HEK293 (cell line): ENCODE measurements around the gene PIK3R4.

Experiments
- CTCF ChIA-PET: fragments of 350-600 bp; formaldehyde crosslinking; extraction: SDS; loops from one replicate; lab custom pipeline; 2021; ENCODE audit warnings: antibody characterized with exemption; lab: Yijun Ruan, JAX
- POLR2A ChIA-PET: fragments of 300-600 bp; formaldehyde crosslinking; extraction: SDS; loops from one replicate; lab custom pipeline; 2020; ENCODE audit warnings: antibody characterized with exemption, inconsistent platforms; lab: Yijun Ruan, JAX
- H3K27ac ChIP-seq: fragments of 200-500 bp; sonication (Bioruptor generic); 2 replicates; pipeline ENCODE4 v1.5.1; 2014; ENCODE audit warnings: low read depth, low read length, control low read depth, inconsistent platforms; ENCODE audit errors: extremely low read depth
- H3K36me3 ChIP-seq, 2 experiments: fragments of 200-500 bp in 1 of 2; sonication (Bioruptor generic) in 1 of 2; 1 replicate in 1 of 2; 2 replicates in 1 of 2; pipeline ENCODE4 v1.5.1; 2014 to 2017; ENCODE audit warnings: inconsistent platforms in 2 of 2, low read length in 2 of 2; ENCODE audit not compliant: control insufficient read depth in 2 of 2, insufficient read depth in 1 of 2
- H3K4me1 ChIP-seq: fragments of 200-500 bp; sonication (Bioruptor generic); 2 replicates; pipeline ENCODE4 v1.5.1; 2014; ENCODE audit warnings: mild to moderate bottlenecking, low read length, inconsistent platforms; ENCODE audit not compliant: control insufficient read depth, insufficient read depth
- H3K4me3 ChIP-seq: 2 replicates; pipeline ENCODE4 v1.5.1; 2011; ENCODE audit warnings: low read depth, mild to moderate bottlenecking, control low read depth, low read length, moderate library complexity
- H3K9me3 ChIP-seq: fragments of 200-500 bp; sonication (Bioruptor generic); 2 replicates; pipeline ENCODE4 v1.5.1; 2014; ENCODE audit warnings: low read depth, low read length, inconsistent platforms; ENCODE audit not compliant: control insufficient read depth, insufficient read depth
- GLI2 ChIP-seq: fragments of 450-650 bp; formaldehyde crosslinking; IDR thresholded peaks from 2 replicates; pipeline ENCODE4; 2017; ENCODE audit warnings: missing biosample characterization, missing genetic modification characterization, low read depth, borderline replicate concordance
- GLIS2 ChIP-seq: fragments of 450-650 bp; formaldehyde crosslinking; IDR thresholded peaks from 2 replicates; pipeline ENCODE4 v1.5.1; 2016; ENCODE audit warnings: missing biosample characterization, missing genetic modification characterization
- KLF8 ChIP-seq: fragments of 450-650 bp; formaldehyde crosslinking; IDR thresholded peaks from 2 replicates; pipeline ENCODE4 v1.5.1; 2016; ENCODE audit warnings: missing biosample characterization, missing genetic modification characterization
- REPIN1 ChIP-seq: fragments of 450-650 bp; formaldehyde crosslinking; IDR thresholded peaks from 2 replicates; pipeline ENCODE4 v1.5.1; 2017; ENCODE audit warnings: missing biosample characterization, missing genetic modification characterization, low read depth
- SP7 ChIP-seq: fragments of 450-650 bp; formaldehyde crosslinking; IDR thresholded peaks from 2 replicates; pipeline ENCODE4 v1.5.1; 2016; ENCODE audit warnings: missing biosample characterization, missing genetic modification characterization
- TRIM28 ChIP-seq: IDR thresholded peaks from 2 replicates; pipeline ENCODE4 v1.6.1; 2011; ENCODE audit warnings: low read length, control low read depth, borderline replicate concordance
- YY2 ChIP-seq: fragments of 450-650 bp; formaldehyde crosslinking; IDR thresholded peaks from 2 replicates; pipeline ENCODE4 v1.5.1; 2016; ENCODE audit warnings: missing biosample characterization, missing genetic modification characterization
- ZBTB17 ChIP-seq: fragments of 450-650 bp; formaldehyde crosslinking; IDR thresholded peaks from 2 replicates; pipeline ENCODE4 v1.5.1; 2016; ENCODE audit warnings: missing biosample characterization, missing genetic modification characterization
- ZNF112 ChIP-seq: fragments of 450-650 bp; formaldehyde crosslinking; IDR thresholded peaks from 2 replicates; pipeline ENCODE4 v1.5.0; 2017; ENCODE audit warnings: missing biosample characterization, missing genetic modification characterization
- ZNF2 ChIP-seq: fragments of 450-650 bp; formaldehyde crosslinking; IDR thresholded peaks from 2 replicates; pipeline ENCODE4 v1.5.1; 2016; ENCODE audit warnings: missing biosample characterization, missing genetic modification characterization
- ZNF280C ChIP-seq: fragments of 450-650 bp; formaldehyde crosslinking; IDR thresholded peaks from 2 replicates; pipeline ENCODE4 v1.5.1; 2016; ENCODE audit warnings: missing biosample characterization, missing genetic modification characterization
- ZNF37A ChIP-seq: fragments of 450-650 bp; IDR thresholded peaks from 2 replicates; pipeline ENCODE4 v1.5.1; 2018; ENCODE audit warnings: missing biosample characterization, missing genetic modification characterization
- ZNF426 ChIP-seq: fragments of 450-650 bp; formaldehyde crosslinking; IDR thresholded peaks from 2 replicates; pipeline ENCODE4 v1.5.1; 2017; ENCODE audit warnings: missing biosample characterization, missing genetic modification characterization, mild to moderate bottlenecking, inconsistent platforms, moderate library complexity
- ZNF433 ChIP-seq: fragments of 450-650 bp; formaldehyde crosslinking; IDR thresholded peaks from 2 replicates; pipeline ENCODE4 v1.5.1; 2016; ENCODE audit warnings: missing biosample characterization, missing genetic modification characterization, low read depth
- ZNF510 ChIP-seq: fragments of 450-650 bp; formaldehyde crosslinking; IDR thresholded peaks from 2 replicates; pipeline ENCODE4 v1.5.1; 2018; ENCODE audit warnings: mild to moderate bottlenecking, missing genetic modification characterization, missing biosample characterization; ENCODE audit not compliant: insufficient replicate concordance
- ZNF664 ChIP-seq: fragments of 450-650 bp; formaldehyde crosslinking; IDR thresholded peaks from 2 replicates; pipeline ENCODE4 v1.5.1; 2016; ENCODE audit warnings: missing biosample characterization, missing genetic modification characterization
- ZNF701 ChIP-seq: fragments of 450-650 bp; formaldehyde crosslinking; IDR thresholded peaks from 2 replicates; pipeline ENCODE4 v1.5.1; 2016; ENCODE audit warnings: missing biosample characterization, missing genetic modification characterization
- ZNF747 ChIP-seq: fragments of 450-650 bp; formaldehyde crosslinking; IDR thresholded peaks from 2 replicates; pipeline ENCODE4 v1.5.1; 2016; ENCODE audit warnings: missing biosample characterization, missing genetic modification characterization
- ZNF791 ChIP-seq: fragments of 450-650 bp; formaldehyde crosslinking; IDR thresholded peaks from 2 replicates; pipeline ENCODE4 v1.5.1; 2016; ENCODE audit warnings: missing biosample characterization, missing genetic modification characterization
- ZNF843 ChIP-seq: fragments of 450-650 bp; formaldehyde crosslinking; IDR thresholded peaks from 2 replicates; pipeline ENCODE4 v1.5.1; 2016; ENCODE audit warnings: missing biosample characterization, missing genetic modification characterization
- ZSCAN23 ChIP-seq: fragments of 450-650 bp; formaldehyde crosslinking; IDR thresholded peaks from 2 replicates; pipeline ENCODE4 v1.5.1; 2016; ENCODE audit warnings: missing biosample characterization, missing genetic modification characterization
- ZXDB ChIP-seq: fragments of 450-650 bp; formaldehyde crosslinking; IDR thresholded peaks from 2 replicates; pipeline ENCODE4 v1.5.1; 2016; ENCODE audit warnings: missing biosample characterization, missing genetic modification characterization
- TF ChIP-seq, protein P1 (sequence below): fragments of 450-650 bp; formaldehyde crosslinking; IDR thresholded peaks from 2 replicates; pipeline ENCODE4 v1.5.1; 2016; ENCODE audit warnings: missing biosample characterization, missing genetic modification characterization
- TF ChIP-seq, protein P2 (sequence below): fragments of 450-650 bp; formaldehyde crosslinking; IDR thresholded peaks from 2 replicates; pipeline ENCODE4 v1.5.1; 2017; ENCODE audit warnings: missing biosample characterization, missing genetic modification characterization
- TF ChIP-seq, protein P3 (sequence below): fragments of 450-650 bp; formaldehyde crosslinking; IDR thresholded peaks from 2 replicates; pipeline ENCODE4 v1.5.1; 2016; ENCODE audit warnings: missing biosample characterization, missing genetic modification characterization
- TF ChIP-seq, protein P4 (sequence below): fragments of 450-650 bp; formaldehyde crosslinking; IDR thresholded peaks from 2 replicates; pipeline ENCODE4 v1.5.1; 2016; ENCODE audit warnings: missing biosample characterization, missing genetic modification characterization

The PIK3R4 gene

GRCh38 chr3:130783629-130784028 is 37.0 kb upstream of the PIK3R4 start (continued):
- TF ChIP-seq, protein P1, sequence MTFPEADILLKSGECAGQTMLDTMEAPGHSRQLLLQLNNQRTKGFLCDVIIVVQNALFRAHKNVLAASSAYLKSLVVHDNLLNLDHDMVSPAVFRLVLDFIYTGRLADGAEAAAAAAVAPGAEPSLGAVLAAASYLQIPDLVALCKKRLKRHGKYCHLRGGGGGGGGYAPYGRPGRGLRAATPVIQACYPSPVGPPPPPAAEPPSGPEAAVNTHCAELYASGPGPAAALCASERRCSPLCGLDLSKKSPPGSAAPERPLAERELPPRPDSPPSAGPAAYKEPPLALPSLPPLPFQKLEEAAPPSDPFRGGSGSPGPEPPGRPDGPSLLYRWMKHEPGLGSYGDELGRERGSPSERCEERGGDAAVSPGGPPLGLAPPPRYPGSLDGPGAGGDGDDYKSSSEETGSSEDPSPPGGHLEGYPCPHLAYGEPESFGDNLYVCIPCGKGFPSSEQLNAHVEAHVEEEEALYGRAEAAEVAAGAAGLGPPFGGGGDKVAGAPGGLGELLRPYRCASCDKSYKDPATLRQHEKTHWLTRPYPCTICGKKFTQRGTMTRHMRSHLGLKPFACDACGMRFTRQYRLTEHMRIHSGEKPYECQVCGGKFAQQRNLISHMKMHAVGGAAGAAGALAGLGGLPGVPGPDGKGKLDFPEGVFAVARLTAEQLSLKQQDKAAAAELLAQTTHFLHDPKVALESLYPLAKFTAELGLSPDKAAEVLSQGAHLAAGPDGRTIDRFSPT: peak; percentile 42; the same call in 1 of the 2 replicates
- TF ChIP-seq ZNF791 (tag by site-specific recombination) (no peak), ZNF843 (peak; percentile 81), ZXDB (tag by site-specific recombination) (peak; percentile 61), ZNF112 (tag by site-specific recombination) (no peak), ZBTB17 (peak; percentile 66; the same call in 1 of the 2 replicates), TRIM28 (peak; percentile 72; the same call in 1 of the 2 replicates), ZNF280C (tag by site-specific recombination) (no peak), GLIS2 (no peak), ZNF510 (no peak), SP7 (tag by site-specific recombination) (peak; percentile 81), ZNF2 (tag by site-specific recombination) (0 out of 2 replicates have a peak, but pooled peaks have one; percentile 55), REPIN1 (no peak)
- TF ChIP-seq, protein P2, sequence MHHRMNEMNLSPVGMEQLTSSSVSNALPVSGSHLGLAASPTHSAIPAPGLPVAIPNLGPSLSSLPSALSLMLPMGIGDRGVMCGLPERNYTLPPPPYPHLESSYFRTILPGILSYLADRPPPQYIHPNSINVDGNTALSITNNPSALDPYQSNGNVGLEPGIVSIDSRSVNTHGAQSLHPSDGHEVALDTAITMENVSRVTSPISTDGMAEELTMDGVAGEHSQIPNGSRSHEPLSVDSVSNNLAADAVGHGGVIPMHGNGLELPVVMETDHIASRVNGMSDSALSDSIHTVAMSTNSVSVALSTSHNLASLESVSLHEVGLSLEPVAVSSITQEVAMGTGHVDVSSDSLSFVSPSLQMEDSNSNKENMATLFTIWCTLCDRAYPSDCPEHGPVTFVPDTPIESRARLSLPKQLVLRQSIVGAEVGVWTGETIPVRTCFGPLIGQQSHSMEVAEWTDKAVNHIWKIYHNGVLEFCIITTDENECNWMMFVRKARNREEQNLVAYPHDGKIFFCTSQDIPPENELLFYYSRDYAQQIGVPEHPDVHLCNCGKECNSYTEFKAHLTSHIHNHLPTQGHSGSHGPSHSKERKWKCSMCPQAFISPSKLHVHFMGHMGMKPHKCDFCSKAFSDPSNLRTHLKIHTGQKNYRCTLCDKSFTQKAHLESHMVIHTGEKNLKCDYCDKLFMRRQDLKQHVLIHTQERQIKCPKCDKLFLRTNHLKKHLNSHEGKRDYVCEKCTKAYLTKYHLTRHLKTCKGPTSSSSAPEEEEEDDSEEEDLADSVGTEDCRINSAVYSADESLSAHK: peak; percentile 48
- TF ChIP-seq, protein P3, sequence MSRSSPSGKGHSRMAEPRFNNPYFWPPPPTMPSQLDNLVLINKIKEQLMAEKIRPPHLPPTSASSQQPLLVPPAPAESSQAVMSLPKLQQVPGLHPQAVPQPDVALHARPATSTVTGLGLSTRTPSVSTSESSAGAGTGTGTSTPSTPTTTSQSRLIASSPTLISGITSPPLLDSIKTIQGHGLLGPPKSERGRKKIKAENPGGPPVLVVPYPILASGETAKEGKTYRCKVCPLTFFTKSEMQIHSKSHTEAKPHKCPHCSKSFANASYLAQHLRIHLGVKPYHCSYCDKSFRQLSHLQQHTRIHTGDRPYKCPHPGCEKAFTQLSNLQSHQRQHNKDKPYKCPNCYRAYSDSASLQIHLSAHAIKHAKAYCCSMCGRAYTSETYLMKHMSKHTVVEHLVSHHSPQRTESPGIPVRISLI: no peak

- Histone ChIP-seq H3K36me3 (no peaks in the 10 kb centered on the region), H3K27ac (no peak overlapping the region), H3K4me3 (no peak overlapping the region), H3K4me1 (peaks cover 6% of the 10 kb centered on the region), H3K9me3 (no peaks in the 10 kb centered on the region)
- ChIA-PET POLR2A (no interaction called here), CTCF (no interaction called here)
- TF ChIP-seq, protein P4, sequence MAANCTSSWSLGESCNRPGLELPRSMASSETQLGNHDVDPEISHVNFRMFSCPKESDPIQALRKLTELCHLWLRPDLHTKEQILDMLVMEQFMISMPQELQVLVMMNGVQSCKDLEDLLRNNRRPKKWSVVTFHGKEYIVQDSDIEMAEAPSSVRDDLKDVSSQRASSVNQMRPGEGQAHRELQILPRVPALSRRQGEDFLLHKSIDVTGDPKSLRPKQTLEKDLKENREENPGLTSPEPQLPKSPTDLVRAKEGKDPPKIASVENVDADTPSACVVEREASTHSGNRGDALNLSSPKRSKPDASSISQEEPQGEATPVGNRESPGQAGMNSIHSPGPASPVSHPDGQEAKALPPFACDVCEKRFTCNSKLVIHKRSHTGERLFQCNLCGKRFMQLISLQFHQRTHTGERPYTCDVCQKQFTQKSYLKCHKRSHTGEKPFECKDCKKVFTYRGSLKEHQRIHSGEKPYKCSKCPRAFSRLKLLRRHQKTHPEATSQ (tag by site-specific recombination): no peak
- TF ChIP-seq, protein P3: no peak
- TF ChIP-seq GLIS2: no peak
- TF ChIP-seq ZSCAN23: no peak
- TF ChIP-seq ZNF747 (tag by site-specific recombination): no peak
- TF ChIP-seq SP7 (tag by site-specific recombination): no peak
- TF ChIP-seq ZNF701: no peak
- TF ChIP-seq ZNF664 (tag by site-specific recombination): no peak
- no peak for TF ChIP-seq YY2 (tag by site-specific recombination)
- TF ChIP-seq ZNF426 (tag by site-specific recombination): no peak
- TF ChIP-seq KLF8 (tag by site-specific recombination): no peak
- no peak for TF ChIP-seq ZNF112 (tag by site-specific recombination)
- TF ChIP-seq ZNF37A (tag by site-specific recombination): no peak
- TF ChIP-seq ZNF433 (tag by site-specific recombination): no peak
- no peak for TF ChIP-seq GLI2
These were observed 32.9 kb upstream of the PIK3R4 start for GRCh38 chr3:130779486-130779885.
